ENCODE results near the gene DOCK11.

GRCh38 chrX:118682258-118683014 lies 186.8 kb downstream of the DOCK11 start:
- TF ChIP-seq YY1 (IDR thresholded peaks at IDR 0.05; ENCODE audit: low read depth), result no peak
- no peak for TF ChIP-seq CTCF (IDR thresholded peaks at IDR 0.05)
- no peak for TF ChIP-seq EZH2phosphoT487 (IDR thresholded peaks at IDR 0.05; ENCODE audit: borderline replicate concordance, low read depth)
- no peak for TF ChIP-seq TAF1 (IDR thresholded peaks at IDR 0.05; ENCODE audit: borderline replicate concordance, low read depth, low read length)
- TF ChIP-seq, protein P1, sequence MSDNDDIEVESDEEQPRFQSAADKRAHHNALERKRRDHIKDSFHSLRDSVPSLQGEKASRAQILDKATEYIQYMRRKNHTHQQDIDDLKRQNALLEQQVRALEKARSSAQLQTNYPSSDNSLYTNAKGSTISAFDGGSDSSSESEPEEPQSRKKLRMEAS (IDR thresholded peaks at IDR 0.05; ENCODE audit: low read depth), result no peak
- TF ChIP-seq FOXM1 (IDR thresholded peaks at IDR 0.05; ENCODE audit: low read depth), result no peak
- no peak for TF ChIP-seq ZBTB33 (IDR thresholded peaks at IDR 0.05; ENCODE audit: borderline replicate concordance, low read depth)
- TF ChIP-seq POLR2AphosphoS5 (IDR thresholded peaks at IDR 0.05; ENCODE audit: low read depth, low read length), result no peak
- no peak for TF ChIP-seq SMC3 (IDR thresholded peaks at IDR 0.05; ENCODE audit: low read depth, low read length)
- no peak for TF ChIP-seq MEF2A (IDR thresholded peaks at IDR 0.05; ENCODE audit: borderline replicate concordance, low read depth)
